ENCODE results near the gene ANKRD11.

DNA sequence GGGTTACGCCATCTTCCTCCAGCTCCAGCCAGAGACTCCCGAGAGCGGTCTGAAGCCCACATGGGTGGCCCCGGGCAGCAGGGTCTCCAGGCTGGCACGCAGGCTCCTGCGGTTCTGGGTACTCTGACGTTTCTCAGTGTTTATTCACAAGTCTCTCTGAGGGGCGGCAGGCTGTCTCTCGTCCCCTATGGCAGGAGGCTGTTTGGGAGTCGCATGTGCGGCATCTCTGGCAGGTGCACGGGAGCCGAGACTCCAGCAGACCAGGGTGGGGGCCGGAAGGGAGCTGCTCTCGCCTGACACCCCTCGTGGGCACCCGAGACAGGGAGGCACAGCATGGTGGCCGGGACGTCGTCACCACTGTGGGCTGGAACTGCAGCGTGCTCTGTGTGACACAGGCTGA, 224.7 kb downstream of the ANKRD11 start:
- no peak for TF ChIP-seq POLR2AphosphoS5 (IDR thresholded peaks at IDR 0.05; ENCODE audit: low read depth, low read length)
- no peak for TF ChIP-seq POLR2A (IDR thresholded peaks at IDR 0.05; ENCODE audit: low read depth, low read length)
